Measurements from ENCODE around the gene TCHP. TPM values are rescaled to one million over a fixed set of nuclear protein-coding genes. Genes with fewer than 3 reads are reported as not detected.

TCHP gene
- total RNA-seq, 4 donors from 2014 or later = 5.9 to 23.2 (median 13.8) TPM

DNA sequence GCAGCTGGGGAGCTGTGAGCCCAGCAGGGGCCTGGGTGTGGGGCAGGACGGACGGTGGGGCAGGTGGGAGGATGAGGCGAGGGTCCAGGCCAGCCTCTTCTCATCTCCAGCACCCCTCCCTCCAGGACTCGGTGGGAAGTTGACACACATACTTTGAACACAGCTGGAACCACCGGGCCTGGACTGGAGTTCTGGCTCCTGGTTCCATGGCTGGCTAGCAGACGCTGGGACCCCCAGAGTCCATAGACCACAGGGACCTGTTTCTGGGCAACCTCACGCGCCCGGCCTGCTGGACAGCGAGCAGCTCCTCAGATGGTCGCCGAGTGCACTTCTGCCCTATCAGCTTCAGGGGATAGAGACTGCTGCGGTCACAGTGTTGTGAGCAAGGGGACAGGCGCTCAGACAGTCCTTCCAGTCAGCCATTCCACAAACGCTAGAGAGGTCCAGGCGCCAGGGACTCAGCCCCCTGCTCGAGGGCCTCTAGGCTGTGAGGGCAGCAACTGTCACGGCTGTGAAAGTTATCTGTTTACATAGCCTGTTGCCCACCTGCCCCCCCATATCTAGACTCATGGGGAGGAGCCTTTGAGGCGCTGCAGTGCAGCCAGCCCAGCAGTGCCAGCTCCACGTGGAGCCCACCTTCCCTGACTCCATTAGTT is 25.2 kb downstream of the TCHP start:
- no peak for TF ChIP-seq CTCF (IDR thresholded peaks at IDR 0.05; ENCODE audit: low read depth)

DNA sequence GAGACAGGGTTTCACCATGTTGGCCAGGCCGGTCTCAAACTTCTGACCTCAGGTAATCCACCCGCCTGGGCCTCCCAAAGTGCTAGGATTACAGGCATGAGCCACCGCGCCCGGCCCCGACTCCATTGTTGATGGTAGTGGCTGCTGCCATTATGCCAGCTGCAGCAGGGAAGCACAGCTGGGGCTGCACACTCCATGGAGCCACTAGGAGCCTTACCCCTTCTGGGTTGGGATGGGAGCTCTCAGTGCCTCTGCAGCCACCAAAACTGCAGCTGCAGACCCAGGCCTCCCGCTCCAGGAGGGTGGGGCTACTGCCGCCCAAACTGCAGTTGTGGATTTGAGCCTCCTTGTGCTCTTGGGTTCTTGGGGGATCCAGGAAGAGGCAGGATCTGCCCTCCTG is 25.9 kb downstream of the TCHP start:
- no peak for TF ChIP-seq CTCF (IDR thresholded peaks at IDR 0.05; ENCODE audit: low read depth)

DNA sequence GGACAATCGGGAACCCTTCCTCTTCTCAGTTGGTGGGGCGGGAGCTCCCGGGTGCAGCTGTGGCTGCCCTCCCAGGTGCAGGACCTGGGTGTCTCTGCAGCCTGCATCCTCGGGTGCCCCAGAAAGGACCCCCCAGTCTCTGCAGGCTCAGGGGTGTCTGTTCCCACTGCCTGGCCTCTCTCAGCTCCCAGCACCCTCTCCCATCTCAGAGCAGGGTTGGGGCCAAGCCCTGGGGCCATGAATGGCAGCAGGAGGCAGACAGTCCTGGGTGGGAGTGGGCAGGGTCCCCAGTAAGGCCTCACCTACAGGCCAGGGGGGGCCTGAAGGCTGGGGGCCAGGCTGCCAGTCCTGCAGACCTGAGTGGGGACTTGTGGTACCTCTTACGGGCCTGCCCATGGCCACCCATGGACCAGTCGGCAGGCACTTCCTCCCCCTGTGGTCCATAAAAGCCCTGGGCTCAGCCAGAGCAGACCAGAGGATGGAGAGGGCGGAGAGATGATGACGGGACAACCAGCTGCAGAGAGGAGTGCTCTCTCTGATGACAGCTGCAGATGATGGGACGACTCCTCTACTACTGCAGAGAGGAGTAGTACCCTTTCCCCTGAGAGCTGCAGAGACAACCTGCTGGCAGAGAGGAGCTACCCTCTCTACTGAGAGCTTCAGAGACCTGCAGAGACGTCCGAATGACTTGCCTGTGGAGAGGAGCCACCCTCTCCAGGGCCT is 26.6 kb downstream of the TCHP start:
- TF ChIP-seq CTCF (IDR thresholded peaks at IDR 0.05; ENCODE audit: low read depth) = no peak

DNA sequence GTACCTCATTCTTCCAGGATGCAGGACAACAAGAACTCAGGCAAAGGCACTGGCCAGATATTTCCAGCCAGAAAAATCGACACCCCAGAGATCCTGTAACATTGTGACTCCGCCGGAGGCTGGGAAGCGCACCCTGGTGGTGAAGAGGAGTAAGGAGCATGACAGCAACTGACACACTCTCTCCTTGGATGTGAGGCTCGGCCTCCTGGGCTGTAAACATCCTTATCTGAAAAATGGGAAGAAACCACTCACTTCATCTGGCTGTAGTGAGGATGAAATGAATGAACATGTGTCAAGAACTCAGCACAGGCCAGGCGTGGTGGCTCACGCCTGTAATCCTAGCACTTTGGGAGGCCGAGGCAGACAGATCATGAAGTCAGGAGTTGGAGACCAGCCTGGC is 27.5 kb downstream of the TCHP start:
- TF ChIP-seq CTCF (IDR thresholded peaks at IDR 0.05; ENCODE audit: low read depth) = no peak

DNA sequence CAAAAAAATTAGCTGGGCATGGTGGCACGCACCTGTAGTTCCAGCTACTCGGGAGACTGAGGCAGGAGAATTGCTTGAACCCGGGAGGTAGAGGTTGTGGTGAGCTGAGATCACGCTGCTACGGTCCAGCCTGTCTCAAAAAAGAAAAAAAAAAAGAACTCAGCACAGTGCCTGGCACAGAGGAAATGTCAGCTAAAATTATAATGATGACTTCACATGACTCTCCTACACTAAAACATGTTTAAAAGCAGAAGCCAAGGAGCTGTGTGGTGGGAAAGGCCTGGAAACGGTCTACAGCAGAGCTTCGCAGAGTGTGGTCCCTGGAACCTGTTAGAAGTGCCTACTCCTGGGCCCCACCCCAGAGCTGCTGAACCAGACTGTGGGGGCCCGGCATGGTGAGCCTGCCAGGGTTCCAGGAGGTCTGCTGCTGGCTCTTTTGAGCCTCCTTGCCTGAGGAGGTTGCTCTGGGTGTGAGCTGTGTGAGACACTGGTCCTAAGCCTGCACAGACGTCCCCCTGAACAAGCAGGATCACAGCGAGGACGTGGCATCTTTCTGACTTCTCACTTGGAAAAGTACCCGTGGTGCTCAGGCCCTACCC is 28.1 kb downstream of the TCHP start:
- no peak for TF ChIP-seq CTCF (IDR thresholded peaks at IDR 0.05; ENCODE audit: low read depth)

DNA sequence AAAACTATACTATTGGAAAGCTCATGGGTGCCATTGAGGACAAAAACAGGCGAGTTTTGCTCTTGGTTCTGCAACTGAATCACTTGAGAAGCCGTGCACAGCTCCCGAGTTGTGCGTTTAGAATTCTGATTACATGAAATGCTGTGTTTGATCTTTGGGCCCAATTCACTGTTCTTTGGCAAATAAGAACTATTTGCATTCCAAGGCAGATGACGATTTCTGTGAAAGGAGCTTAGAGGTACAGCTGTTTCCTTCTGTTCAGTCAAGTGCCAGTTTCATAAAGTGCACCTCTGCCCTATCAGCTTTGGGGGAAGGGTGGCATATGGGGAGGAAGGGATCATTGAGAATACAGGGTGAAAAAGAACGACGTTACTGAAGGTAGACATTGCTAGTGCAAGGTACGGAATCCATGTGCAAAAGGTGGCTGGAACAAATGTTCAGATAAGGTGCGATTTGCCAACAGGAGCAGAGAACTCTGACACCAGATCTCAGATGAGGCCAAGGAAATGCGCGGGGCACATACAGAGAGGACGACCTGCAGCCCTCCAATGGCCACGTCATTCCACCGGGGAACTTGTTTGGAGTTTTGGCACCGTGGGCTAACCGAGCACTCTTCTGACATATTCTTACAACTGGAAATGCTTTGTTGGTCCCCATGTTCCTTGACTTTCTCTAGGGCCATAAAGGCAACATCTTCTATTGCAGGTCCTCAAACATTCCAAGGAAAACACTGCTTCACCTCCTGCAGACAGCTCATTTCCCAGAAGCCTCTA is 30.1 kb downstream of the TCHP start:
- no peak for TF ChIP-seq CTCF (IDR thresholded peaks at IDR 0.05; ENCODE audit: low read depth)

GRCh38 chr12:109931143-109931542 is 31.1 kb downstream of the TCHP start:
- no peak for TF ChIP-seq CTCF (IDR thresholded peaks at IDR 0.05; ENCODE audit: low read depth)
